WERI-Rb-1 (cell line): ENCODE data around the gene GNS.

ENCODE experiments used
- DNase-seq: peaks from one replicate; pipeline ENCODE4 v3.0.0-alpha.2; 2020
- H3K27ac ChIP-seq: fragments of 250-450 bp; sonication (Bioruptor Pico); 2 replicates; pipeline ENCODE4 v1.5.1; 2020; ENCODE audit warnings: mild to moderate bottlenecking, moderate library complexity
- H3K27me3 ChIP-seq: fragments of 250-450 bp; sonication (Bioruptor Pico); 2 replicates; pipeline ENCODE4 v1.5.1; 2021; ENCODE audit warnings: mild to moderate bottlenecking, low read depth, moderate library complexity; ENCODE audit not compliant: insufficient read depth, severe bottlenecking
- H3K36me3 ChIP-seq: fragments of 250-450 bp; sonication (Bioruptor Pico); 2 replicates; pipeline ENCODE4 v1.5.1; 2020; ENCODE audit warnings: mild to moderate bottlenecking, moderate library complexity
- H3K4me3 ChIP-seq: 2 replicates; pipeline ENCODE4 v1.5.1; 2011; ENCODE audit warnings: low read depth, mild to moderate bottlenecking, control low read depth, low read length
- H3K9me3 ChIP-seq: fragments of 250-450 bp; sonication (Bioruptor Pico); 2 replicates; pipeline ENCODE4 v1.5.1; 2021; ENCODE audit warnings: mild to moderate bottlenecking, moderate library complexity; ENCODE audit not compliant: severe bottlenecking
- CTCF ChIP-seq: IDR thresholded peaks from 2 replicates; pipeline ENCODE4 v1.5.1; 2011; ENCODE audit warnings: low read depth, mild to moderate bottlenecking, control low read depth, inconsistent platforms, low read length

The GNS gene

GRCh38 chr12:64700532-64700931 is 58.7 kb downstream of the GNS start:
- no peak overlapping the region for H3K27ac ChIP-seq
- no peaks in the 10 kb centered on the region for H3K9me3 ChIP-seq
- H3K27me3 ChIP-seq: no peaks in the 10 kb centered on the region
- DNase-seq: no peak
- H3K36me3 ChIP-seq: no peaks in the 10 kb centered on the region
- no peak overlapping the region for H3K4me3 ChIP-seq
- TF ChIP-seq CTCF: no peak

- Histone ChIP-seq H3K27ac (no peak overlapping the region), H3K4me3 (no peak overlapping the region), H3K9me3 (no peaks in the 10 kb centered on the region), H3K36me3 (no peaks in the 10 kb centered on the region), H3K27me3 (no peaks in the 10 kb centered on the region)
- DNase-seq: no peak
- no peak for TF ChIP-seq CTCF
These were observed 59.6 kb downstream of the GNS start for GRCh38 chr12:64699504-64700115.

GRCh38 chr12:64696080-64696741 is 63.0 kb downstream of the GNS start:
- H3K9me3 ChIP-seq: no peaks in the 10 kb centered on the region
- peaks cover 5% of the 10 kb centered on the region; the same call in 1 of the 2 replicates for H3K36me3 ChIP-seq
- no peak for DNase-seq
- H3K4me3 ChIP-seq: no peak overlapping the region
- TF ChIP-seq CTCF: no peak
- H3K27me3 ChIP-seq: no peaks in the 10 kb centered on the region
- no peak overlapping the region for H3K27ac ChIP-seq

- TF ChIP-seq CTCF: no peak
- H3K27me3 ChIP-seq: no peaks in the 10 kb centered on the region
- no peak for DNase-seq
- peaks cover 5% of the 10 kb centered on the region; the same call in 1 of the 2 replicates for H3K36me3 ChIP-seq
- H3K9me3 ChIP-seq: no peaks in the 10 kb centered on the region
- H3K4me3 ChIP-seq: no peak overlapping the region
- H3K27ac ChIP-seq: no peak overlapping the region
These were observed 63.7 kb downstream of the GNS start for GRCh38 chr12:64695550-64695949.

- no peak for DNase-seq
- Histone ChIP-seq H3K27ac (no peak overlapping the region), H3K4me3 (no peak overlapping the region), H3K36me3 (peaks cover 5% of the 10 kb centered on the region; the same call in 1 of the 2 replicates), H3K9me3 (no peaks in the 10 kb centered on the region), H3K27me3 (no peaks in the 10 kb centered on the region)
- no peak for TF ChIP-seq CTCF
These were observed 64.8 kb downstream of the GNS start for GRCh38 chr12:64694130-64695040.
